NCI-H2196 treated with DMSO at 0.1 percent for 48 hours (cell line): ENCODE results near the gene RAB5IF.

Experiments used
- DNase-seq: peaks from one replicate; lab custom pipeline; 2025; ENCODE audit not compliant: unreplicated experiment; lab: John Stamatoyannopoulos, UW

RAB5IF gene

DNA sequence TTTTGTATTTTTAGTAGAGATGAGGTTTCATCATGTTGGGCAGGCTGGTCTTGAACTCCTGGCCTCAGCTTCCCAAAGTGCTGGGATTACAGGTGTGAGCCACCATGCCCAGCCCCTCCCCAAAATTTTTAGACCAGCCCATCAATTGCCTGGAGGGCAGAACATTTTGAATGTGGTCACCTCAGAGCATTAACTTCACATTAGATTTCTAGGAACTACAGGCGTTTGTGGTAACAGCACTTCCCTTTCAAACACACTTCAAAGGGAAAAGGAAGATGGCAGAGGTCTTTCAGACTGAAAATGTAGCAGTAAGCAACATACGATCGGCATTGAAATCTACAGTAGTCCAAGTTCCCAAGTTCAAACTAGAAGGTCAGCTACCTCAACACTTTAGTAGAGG, 52.7 kb downstream of the RAB5IF start:
- DNase-seq = no peak
